ENCODE data around the gene MYPOP.

DNA sequence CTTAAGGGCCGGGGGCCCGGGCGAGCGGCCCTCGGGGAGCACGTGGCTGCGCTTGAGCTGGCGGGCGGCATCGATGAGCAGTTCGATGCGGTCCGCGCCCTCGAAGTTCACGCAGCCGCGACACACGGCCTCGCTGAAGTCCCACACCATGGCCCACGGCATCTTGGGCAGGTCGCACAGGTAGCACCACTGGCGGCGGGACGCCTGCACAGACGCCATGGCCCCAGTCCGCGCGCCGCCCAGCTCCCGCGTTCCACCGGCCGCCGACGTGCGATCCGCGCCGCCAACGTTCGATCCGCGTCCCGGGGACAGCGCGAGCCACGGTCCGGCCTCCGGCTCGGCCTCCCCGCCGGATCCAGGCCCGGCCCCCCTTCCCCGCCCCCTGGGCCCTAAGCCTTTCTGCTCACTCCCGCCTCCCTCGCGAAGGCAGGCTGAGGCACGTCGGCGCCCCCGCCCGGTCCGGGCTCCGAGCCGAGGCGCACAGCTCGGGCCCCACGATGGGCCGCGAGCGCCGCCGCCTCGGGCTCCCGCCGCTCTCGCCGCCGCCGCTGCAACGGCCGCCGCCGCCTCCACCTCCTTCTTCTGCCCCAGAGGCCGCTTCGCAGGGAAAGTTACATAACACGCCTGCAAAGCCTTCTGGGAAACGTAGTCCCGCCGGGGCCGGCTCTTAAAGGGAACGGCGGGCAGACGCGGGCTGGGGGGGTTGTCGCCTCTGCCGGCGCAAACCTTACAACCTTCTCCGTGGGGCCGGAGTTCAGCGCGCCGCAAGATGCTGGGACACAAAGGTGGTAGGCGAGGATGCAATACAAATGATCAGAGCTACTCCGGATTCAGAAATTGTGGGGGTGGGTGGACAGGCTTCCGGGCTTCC is 16.6 kb downstream of the MYPOP start, which contains the start of gene IRF2BP1:
- no peak for TF ChIP-seq EZH2 (IDR thresholded peaks at IDR 0.05)
- TF ChIP-seq, protein P1, sequence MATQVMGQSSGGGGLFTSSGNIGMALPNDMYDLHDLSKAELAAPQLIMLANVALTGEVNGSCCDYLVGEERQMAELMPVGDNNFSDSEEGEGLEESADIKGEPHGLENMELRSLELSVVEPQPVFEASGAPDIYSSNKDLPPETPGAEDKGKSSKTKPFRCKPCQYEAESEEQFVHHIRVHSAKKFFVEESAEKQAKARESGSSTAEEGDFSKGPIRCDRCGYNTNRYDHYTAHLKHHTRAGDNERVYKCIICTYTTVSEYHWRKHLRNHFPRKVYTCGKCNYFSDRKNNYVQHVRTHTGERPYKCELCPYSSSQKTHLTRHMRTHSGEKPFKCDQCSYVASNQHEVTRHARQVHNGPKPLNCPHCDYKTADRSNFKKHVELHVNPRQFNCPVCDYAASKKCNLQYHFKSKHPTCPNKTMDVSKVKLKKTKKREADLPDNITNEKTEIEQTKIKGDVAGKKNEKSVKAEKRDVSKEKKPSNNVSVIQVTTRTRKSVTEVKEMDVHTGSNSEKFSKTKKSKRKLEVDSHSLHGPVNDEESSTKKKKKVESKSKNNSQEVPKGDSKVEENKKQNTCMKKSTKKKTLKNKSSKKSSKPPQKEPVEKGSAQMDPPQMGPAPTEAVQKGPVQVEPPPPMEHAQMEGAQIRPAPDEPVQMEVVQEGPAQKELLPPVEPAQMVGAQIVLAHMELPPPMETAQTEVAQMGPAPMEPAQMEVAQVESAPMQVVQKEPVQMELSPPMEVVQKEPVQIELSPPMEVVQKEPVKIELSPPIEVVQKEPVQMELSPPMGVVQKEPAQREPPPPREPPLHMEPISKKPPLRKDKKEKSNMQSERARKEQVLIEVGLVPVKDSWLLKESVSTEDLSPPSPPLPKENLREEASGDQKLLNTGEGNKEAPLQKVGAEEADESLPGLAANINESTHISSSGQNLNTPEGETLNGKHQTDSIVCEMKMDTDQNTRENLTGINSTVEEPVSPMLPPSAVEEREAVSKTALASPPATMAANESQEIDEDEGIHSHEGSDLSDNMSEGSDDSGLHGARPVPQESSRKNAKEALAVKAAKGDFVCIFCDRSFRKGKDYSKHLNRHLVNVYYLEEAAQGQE (IDR thresholded peaks at IDR 0.05; ENCODE audit: low read depth), result no peak
